Activated CD4-positive, alpha-beta memory T cell treated with anti-CD3 and anti-CD28 coated beads for 36 hours (primary cell): Measurements from ENCODE around the gene SLC13A5. TPM values are rescaled to one million over a fixed set of nuclear protein-coding genes. Genes with fewer than 3 reads are reported as not detected.

Experiments used
- CTCF ChIA-PET: fragments of 350-600 bp; sonication (Branson Sonifier 250); formaldehyde crosslinking; loops from one replicate; lab custom pipeline; 2021; ENCODE audit warnings: antibody characterized with exemption, inconsistent platforms; lab: Charles Lee
- POLR2A ChIA-PET: fragments of 350-600 bp; sonication (Branson Sonifier 250); formaldehyde crosslinking; loops from one replicate; lab custom pipeline; 2021; ENCODE audit warnings: antibody characterized with exemption; lab: Charles Lee
- DNase-seq: peaks from one replicate; pipeline ENCODE4 v3.0.0-alpha.2; 2020
- H3K27ac Mint-ChIP-seq: one replicate; pipeline ENCODE4 v1.8.0; 2021; ENCODE audit warnings: mixed read lengths
- H3K27me3 Mint-ChIP-seq: one replicate; pipeline ENCODE4 v1.8.0; 2021; ENCODE audit warnings: mixed read lengths
- H3K36me3 Mint-ChIP-seq: one replicate; pipeline ENCODE4 v1.8.0; 2021; ENCODE audit warnings: mixed read lengths
- H3K4me1 Mint-ChIP-seq: one replicate; pipeline ENCODE4 v1.8.0; 2021; ENCODE audit warnings: low read depth, mixed read lengths
- H3K4me3 Mint-ChIP-seq: one replicate; pipeline ENCODE4 v1.8.0; 2021; ENCODE audit warnings: mild to moderate bottlenecking, mixed read lengths
- H3K9me3 Mint-ChIP-seq: one replicate; pipeline ENCODE4 v1.8.0; 2021; ENCODE audit warnings: mixed read lengths
- intact Hi-C: fragments of 100-400 bp; cut with micrococcal nuclease; formaldehyde crosslinking; loops from one replicate; pipeline ENCODE4 v1.15.1; 2023
- total RNA-seq, 2 experiments: library from RNA; stranded (reverse); gene quantifications; one replicate each; pipeline ENCODE4 v1.2.3, GENCODE V29; 2021

Gene SLC13A5
- total RNA-seq: not detected

DNA sequence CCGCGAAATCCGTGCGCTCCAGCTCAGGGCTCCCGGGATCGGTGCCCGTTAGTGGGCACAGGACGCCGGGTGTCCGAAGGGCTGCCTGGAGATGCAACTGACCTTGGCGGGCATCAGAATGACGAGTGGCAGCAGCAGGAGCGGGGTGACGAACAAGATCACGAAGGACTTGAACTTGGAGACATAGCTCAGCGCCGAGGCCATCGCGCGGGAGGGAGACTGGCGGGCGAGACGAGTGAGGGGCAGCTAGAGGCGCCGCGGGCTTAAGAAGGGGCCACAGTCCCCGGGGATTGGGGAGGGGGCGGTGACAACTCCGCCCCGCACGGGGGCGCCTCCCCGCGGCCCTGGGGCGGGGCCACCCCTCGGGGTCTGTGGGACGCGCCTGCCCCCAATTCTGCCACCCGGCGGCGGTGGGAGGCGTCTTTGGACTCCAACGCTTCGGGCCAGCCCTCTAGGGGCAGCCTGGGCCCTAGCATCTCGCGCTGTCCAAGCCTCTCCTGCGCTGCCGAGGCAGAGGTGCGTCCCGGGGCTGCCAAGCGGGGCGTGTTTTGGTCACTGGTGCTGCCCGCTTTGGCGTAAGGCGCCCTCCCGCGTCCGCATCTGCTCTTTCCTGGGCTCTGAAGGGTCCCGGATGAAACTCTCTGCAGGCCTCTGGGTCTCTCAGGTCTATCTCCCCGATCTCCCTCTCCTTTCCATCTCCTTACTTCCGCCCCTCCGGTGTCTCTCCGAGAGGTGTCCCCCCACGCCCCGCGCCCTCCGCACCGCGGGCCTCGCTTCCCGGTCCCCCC, at the start of gene SLC13A5:
SLC13A5 (minus strand) TSS at position 240 of the 788 bp plus-strand sequence; CDS start at position 204, 36 bp downstream.
- POLR2A ChIA-PET: no interaction called here
- no peak within 1 kb of the TSS for H3K27ac Mint-ChIP-seq
- peaks cover 15% of the 10 kb centered on the region for H3K4me1 Mint-ChIP-seq
- peaks cover 4% of the 10 kb centered on the region for H3K9me3 Mint-ChIP-seq
- intact Hi-C loops: no loop called here
- peak within 1 kb of the TSS; percentile 13 for H3K4me3 Mint-ChIP-seq
- H3K27me3 Mint-ChIP-seq: peaks cover 56% of the 10 kb centered on the region
- peaks cover 1% of the 10 kb centered on the region for H3K36me3 Mint-ChIP-seq
- CTCF ChIA-PET: interaction anchor here (0.7 to 1.2 kb wide), 2 partner anchors 47 to 240 kb away, joined by 3 to 4 read pairs; no protein-coding TSS in a partner anchor
- DNase-seq: peak; percentile 20

GRCh38 chr17:6761779-6762178, 48.6 kb upstream of the SLC13A5 start:
- H3K36me3 Mint-ChIP-seq: peaks cover 75% of the 10 kb centered on the region
- H3K27me3 Mint-ChIP-seq: no peaks in the 10 kb centered on the region
- H3K27ac Mint-ChIP-seq: no peak overlapping the region
- ChIA-PET CTCF (no interaction called here), POLR2A (no interaction called here)
- no peak for DNase-seq
- H3K4me1 Mint-ChIP-seq: peaks cover 16% of the 10 kb centered on the region
- H3K4me3 Mint-ChIP-seq: no peak overlapping the region
- intact Hi-C loops: no loop called here
- H3K9me3 Mint-ChIP-seq: peaks cover 13% of the 10 kb centered on the region

DNA sequence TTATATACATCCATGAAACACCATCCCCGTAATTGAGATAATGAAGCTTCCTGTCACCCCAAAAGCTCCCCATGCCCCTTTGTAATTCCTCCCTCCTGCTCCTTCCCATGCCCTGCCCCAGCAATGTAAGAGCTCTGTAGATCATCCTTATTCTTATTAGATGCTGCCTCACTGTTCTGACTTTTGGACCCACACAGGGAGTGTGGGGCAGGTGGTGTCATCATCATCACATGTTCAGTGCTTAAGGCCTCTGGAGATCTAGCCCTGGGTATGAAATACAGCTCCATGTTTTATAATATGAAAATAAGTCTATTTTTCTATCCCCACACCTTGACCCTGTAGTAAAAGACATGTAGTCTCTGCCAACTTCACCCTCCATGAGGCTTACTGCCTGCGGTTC, 44.6 kb upstream of the SLC13A5 start:
- intact Hi-C loops: loop anchor here (10.0 kb wide), 1 partner anchor 257 kb away; the partner anchor contains the start of gene RNASEK

DNA sequence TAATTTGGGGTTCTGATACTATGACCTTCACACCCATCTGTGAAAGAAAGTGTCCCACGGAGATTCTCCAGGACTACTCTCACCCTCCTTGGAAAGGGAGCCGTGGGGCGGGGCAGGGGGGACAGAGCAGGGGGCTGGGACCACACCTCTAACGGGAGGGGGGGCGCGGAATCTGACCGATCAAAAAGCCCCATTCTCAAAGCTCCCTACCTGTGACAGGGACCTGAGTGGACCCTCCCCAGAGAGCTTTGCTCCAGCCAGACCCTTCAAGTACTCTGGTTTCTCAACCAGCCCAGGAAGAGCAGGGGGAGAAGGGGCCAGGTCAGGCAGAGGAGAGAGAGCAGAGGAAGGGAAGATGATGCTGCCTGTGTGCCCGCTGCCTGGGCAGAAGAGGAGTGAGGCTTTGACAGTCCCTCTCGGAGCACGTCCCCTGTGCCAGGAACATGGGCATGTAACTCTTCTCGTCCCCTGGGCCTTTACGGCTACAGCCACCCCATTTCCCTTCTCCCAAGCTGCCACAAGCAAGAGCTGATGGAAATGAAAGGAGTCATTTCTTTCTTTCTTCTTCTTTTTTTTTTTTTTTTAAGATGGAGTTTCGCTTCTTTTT, 43.4 kb upstream of the SLC13A5 start:
- ChIA-PET CTCF (interaction anchor here (0.6 kb wide), 2 partner anchors 55 to 538 kb away, joined by 3 read pairs; no protein-coding TSS in a partner anchor), POLR2A (interaction anchor here (1.0 kb wide), 1 partner anchor 12 kb away, joined by 3 read pairs; no protein-coding TSS in a partner anchor)
- peak; percentile 27 for DNase-seq
- Mint-ChIP-seq H3K9me3 (no peaks in the 10 kb centered on the region), H3K4me1 (peaks cover 48% of the 10 kb centered on the region), H3K4me3 (peak overlapping the region; percentile 89), H3K27ac (peak overlapping the region; percentile 81), H3K36me3 (peaks cover 30% of the 10 kb centered on the region), H3K27me3 (no peaks in the 10 kb centered on the region)
- intact Hi-C loops: loop anchor here (10.0 kb wide), 1 partner anchor 258 kb away; the partner anchor contains the start of gene RNASEK

More for the DNA sequence above, 44.6 kb upstream of the SLC13A5 start:
- H3K27me3 Mint-ChIP-seq: no peaks in the 10 kb centered on the region
- POLR2A ChIA-PET: no interaction called here
- peaks cover 39% of the 10 kb centered on the region for H3K4me1 Mint-ChIP-seq
- peak overlapping the region; percentile 8 for H3K4me3 Mint-ChIP-seq
- no peak for DNase-seq
- H3K27ac Mint-ChIP-seq: no peak overlapping the region
- H3K36me3 Mint-ChIP-seq: peaks cover 41% of the 10 kb centered on the region
- no peaks in the 10 kb centered on the region for H3K9me3 Mint-ChIP-seq
- CTCF ChIA-PET: no interaction called here

GRCh38 chr17:6755731-6756184, 42.6 kb upstream of the SLC13A5 start, which contains the start of gene XAF1:
Gene XAF1 (plus strand): TSS chr17:6756046. CDS start chr17:6756079, 33 bp downstream.
- POLR2A ChIA-PET: interaction anchor here (1.0 kb wide), 1 partner anchor 13 kb away, joined by 3 read pairs; no protein-coding TSS in a partner anchor
- peak within 1 kb of the TSS; percentile 81 for H3K27ac Mint-ChIP-seq
- H3K27me3 Mint-ChIP-seq: no peaks in the 10 kb centered on the region
- intact Hi-C loops: loop anchor here (10.0 kb wide), 1 partner anchor 259 kb away; the partner anchor contains the start of gene RNASEK
- peak within 1 kb of the TSS; percentile 89 for H3K4me3 Mint-ChIP-seq
- DNase-seq: peak; percentile 65
- H3K36me3 Mint-ChIP-seq: peaks cover 25% of the 10 kb centered on the region
- peaks cover 48% of the 10 kb centered on the region for H3K4me1 Mint-ChIP-seq
- CTCF ChIA-PET: interaction anchor here (0.6 to 1.6 kb wide), 3 partner anchors 54 to 114 kb away, joined by 3 read pairs; no protein-coding TSS in a partner anchor
- H3K9me3 Mint-ChIP-seq: no peaks in the 10 kb centered on the region

- H3K36me3 Mint-ChIP-seq: peaks cover 21% of the 10 kb centered on the region
- POLR2A ChIA-PET: no interaction called here
Observed at GRCh38 chr17:6755281-6755680, 42.1 kb upstream of the SLC13A5 start.

DNA sequence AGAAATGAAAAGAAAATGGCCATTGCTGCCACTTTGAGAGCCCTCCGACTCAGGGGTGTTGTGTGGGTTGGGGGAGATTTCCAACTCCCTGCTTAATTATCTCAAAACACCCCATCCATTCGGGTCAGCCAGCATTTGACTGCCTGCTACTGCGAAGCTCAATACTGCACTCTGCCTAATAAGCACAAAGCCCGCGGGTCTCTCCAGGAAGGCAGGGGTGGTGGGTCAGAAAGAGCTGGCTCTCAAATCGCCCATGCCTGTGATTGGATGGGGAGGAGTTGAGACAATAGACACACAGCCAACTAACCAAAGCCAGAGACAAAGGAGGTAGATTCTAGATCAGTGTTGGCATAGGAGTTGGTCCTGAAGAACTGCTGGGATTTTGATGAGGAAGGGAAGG, 40.4 kb upstream of the SLC13A5 start:
- intact Hi-C loops: loop anchor here (10.0 kb wide), 1 partner anchor 261 kb away; the partner anchor contains the start of gene RNASEK
- POLR2A ChIA-PET: no interaction called here
- Mint-ChIP-seq H3K27me3 (no peaks in the 10 kb centered on the region), H3K4me1 (peaks cover 46% of the 10 kb centered on the region), H3K4me3 (no peak overlapping the region), H3K36me3 (peaks cover 9% of the 10 kb centered on the region), H3K27ac (peak overlapping the region; percentile 80), H3K9me3 (no peaks in the 10 kb centered on the region)
- no peak for DNase-seq
- CTCF ChIA-PET: no interaction called here

More at GRCh38 chr17:6755281-6755680, 42.1 kb upstream of the SLC13A5 start:
- CTCF ChIA-PET: interaction anchor here (1.1 to 1.6 kb wide), 2 partner anchors 88 to 114 kb away, joined by 3 read pairs; no protein-coding TSS in a partner anchor
- H3K27me3 Mint-ChIP-seq: no peaks in the 10 kb centered on the region
- peak overlapping the region; percentile 81 for H3K27ac Mint-ChIP-seq
- no peak for DNase-seq
- peak overlapping the region; percentile 89 for H3K4me3 Mint-ChIP-seq
- no peaks in the 10 kb centered on the region for H3K9me3 Mint-ChIP-seq
- peaks cover 48% of the 10 kb centered on the region for H3K4me1 Mint-ChIP-seq
- intact Hi-C loops: loop anchor here (10.0 kb wide), 1 partner anchor 260 kb away; the partner anchor contains the start of gene RNASEK

- intact Hi-C loops: loop anchor here (10.0 kb wide), 1 partner anchor 262 kb away; the partner anchor contains the start of gene RNASEK
- Mint-ChIP-seq H3K4me1 (peaks cover 41% of the 10 kb centered on the region), H3K9me3 (no peaks in the 10 kb centered on the region), H3K4me3 (no peak overlapping the region), H3K27me3 (no peaks in the 10 kb centered on the region), H3K36me3 (peaks cover 4% of the 10 kb centered on the region), H3K27ac (peak overlapping the region; percentile 80)
- ChIA-PET POLR2A (no interaction called here), CTCF (no interaction called here)
- peak; percentile 52 for DNase-seq
Observed at GRCh38 chr17:6753006-6753445, 39.9 kb upstream of the SLC13A5 start.

DNA sequence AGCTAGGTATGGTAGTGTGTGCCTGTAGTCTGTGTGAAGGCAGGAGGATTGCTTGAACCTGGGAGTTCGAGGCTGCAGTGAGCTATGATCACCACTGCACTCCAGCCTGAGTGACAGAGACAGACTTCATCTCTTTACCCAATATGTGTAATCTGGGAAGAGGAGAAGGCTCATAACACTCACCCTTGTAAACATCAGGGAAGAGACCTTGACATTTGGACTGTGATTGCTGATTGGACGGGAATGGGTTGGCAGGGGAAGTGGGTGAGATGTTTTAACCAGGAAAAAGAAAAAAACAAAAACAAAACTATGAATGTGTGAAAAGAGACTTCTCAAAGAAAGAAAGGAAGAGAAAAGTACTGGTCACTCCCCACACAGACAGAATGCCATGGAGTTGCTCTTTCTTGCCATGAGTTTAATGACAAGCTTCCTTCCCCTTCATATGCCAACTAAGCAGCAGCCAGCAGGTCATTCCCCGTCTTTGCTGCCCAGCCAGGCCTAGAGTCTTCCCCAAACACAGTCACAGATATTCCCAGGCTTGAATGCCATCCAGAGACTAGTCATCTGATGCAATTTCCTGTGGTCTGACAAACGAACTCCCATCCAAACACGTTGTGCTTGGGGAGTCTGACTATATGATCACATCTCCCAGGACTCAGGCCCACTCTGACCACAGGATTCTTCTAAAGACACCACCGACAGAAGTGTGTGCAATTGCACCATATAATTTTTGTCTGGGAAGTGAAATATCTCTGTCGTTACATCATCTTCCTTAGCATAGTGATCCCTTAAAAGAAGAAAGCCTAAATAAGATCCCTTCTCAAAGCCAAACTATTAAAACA, 39.1 kb upstream of the SLC13A5 start:
- Mint-ChIP-seq H3K36me3 (peaks cover 2% of the 10 kb centered on the region), H3K4me3 (no peak overlapping the region), H3K4me1 (peaks cover 35% of the 10 kb centered on the region), H3K27ac (peak overlapping the region; percentile 80), H3K9me3 (no peaks in the 10 kb centered on the region), H3K27me3 (no peaks in the 10 kb centered on the region)
- intact Hi-C loops: loop anchor here (10.0 kb wide), 1 partner anchor 263 kb away; the partner anchor contains the start of gene RNASEK
- POLR2A ChIA-PET: no interaction called here
- CTCF ChIA-PET: interaction anchor here (0.6 to 0.8 kb wide), 2 partner anchors 91 to 929 kb away, joined by 4 to 5 read pairs; no protein-coding TSS in a partner anchor
- no peak for DNase-seq

GRCh38 chr17:6749519-6749918, 36.4 kb upstream of the SLC13A5 start:
- peaks cover under 1% of the 10 kb centered on the region for H3K27me3 Mint-ChIP-seq
- ChIA-PET CTCF (interaction anchor here (1.2 kb wide), 2 partner anchors 145 to 165 kb away, joined by 3 to 4 read pairs; no protein-coding TSS in a partner anchor), POLR2A (no interaction called here)
- no peaks in the 10 kb centered on the region for H3K9me3 Mint-ChIP-seq
- no peak overlapping the region for H3K27ac Mint-ChIP-seq
- H3K4me1 Mint-ChIP-seq: peaks cover 18% of the 10 kb centered on the region
- H3K36me3 Mint-ChIP-seq: no peaks in the 10 kb centered on the region
- H3K4me3 Mint-ChIP-seq: no peak overlapping the region
- intact Hi-C loops: no loop called here
- DNase-seq: no peak

DNA sequence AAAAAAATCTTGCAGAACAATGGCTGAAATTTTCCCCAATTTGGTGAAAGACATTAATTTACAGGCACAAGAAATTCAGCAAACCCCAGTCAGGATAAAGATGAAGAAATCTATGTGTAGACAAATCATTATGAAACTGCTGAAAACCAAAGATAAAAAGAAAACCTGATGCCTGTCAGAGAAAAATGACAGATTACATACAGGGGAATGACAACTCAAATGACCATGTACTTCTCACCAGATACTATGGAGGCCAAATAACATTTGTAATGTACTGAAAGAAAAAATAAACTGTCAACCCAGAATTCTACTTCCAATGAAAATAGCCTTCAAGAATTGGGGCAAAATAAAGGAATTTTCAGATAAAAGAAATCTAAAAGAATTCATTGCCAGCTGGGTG, 35.4 kb upstream of the SLC13A5 start:
- Mint-ChIP-seq H3K4me1 (peaks cover 15% of the 10 kb centered on the region), H3K36me3 (no peaks in the 10 kb centered on the region), H3K4me3 (no peak overlapping the region), H3K27me3 (peaks cover 3% of the 10 kb centered on the region), H3K27ac (no peak overlapping the region), H3K9me3 (no peaks in the 10 kb centered on the region)
- no peak for DNase-seq
- ChIA-PET POLR2A (no interaction called here), CTCF (no interaction called here)
- intact Hi-C loops: no loop called here
